Mesenchymal stem cell (in vitro differentiated cells and primary cell): Measurements from ENCODE around the gene HPS4.

ENCODE experiments used
- DNase-seq: peaks from one replicate; pipeline ENCODE4 v3.0.0-alpha.2; 2013
- H2AFZ ChIP-seq: one replicate; pipeline ENCODE4 v1.6.1; 2013; ENCODE audit warnings: low read depth, mild to moderate bottlenecking, control low read depth, inconsistent platforms, low read length, moderate library complexity
- H2AK5ac ChIP-seq: 2 replicates; pipeline ENCODE4 v1.6.1; 2013; ENCODE audit warnings: low read length, moderate library complexity, mild to moderate bottlenecking, inconsistent platforms; ENCODE audit not compliant: severe bottlenecking
- H2BK120ac ChIP-seq: one replicate; pipeline ENCODE4 v1.6.1; 2013; ENCODE audit warnings: low read depth, mild to moderate bottlenecking, inconsistent platforms, low read length, moderate library complexity
- H2BK12ac ChIP-seq, 2 experiments: one replicate each; pipeline ENCODE4 v1.6.1; 2013; ENCODE audit warnings: inconsistent platforms in 2 of 2, low read length in 2 of 2, mild to moderate bottlenecking in 2 of 2, moderate library complexity in 2 of 2, control low read depth in 1 of 2
- H2BK15ac ChIP-seq: one replicate; pipeline ENCODE4 v1.6.1; 2013; ENCODE audit warnings: mild to moderate bottlenecking, low read depth, inconsistent platforms; ENCODE audit not compliant: poor library complexity, severe bottlenecking
- H2BK5ac ChIP-seq: 2 replicates; pipeline ENCODE4 v1.6.1; 2013; ENCODE audit warnings: low read depth, mild to moderate bottlenecking, low read length, control low read depth, inconsistent platforms; ENCODE audit not compliant: poor library complexity, severe bottlenecking
- H3K14ac ChIP-seq, 2 experiments: one replicate each; pipeline ENCODE4 v1.6.1; 2013; ENCODE audit warnings: inconsistent platforms in 2 of 2, low read length in 2 of 2, control low read depth in 1 of 2, mild to moderate bottlenecking in 1 of 2, moderate library complexity in 1 of 2
- H3K18ac ChIP-seq, 2 experiments: one replicate each; pipeline ENCODE4 v1.6.1; 2013; ENCODE audit warnings: inconsistent platforms in 2 of 2, low read length in 2 of 2, control low read depth in 1 of 2, low read depth in 1 of 2, mild to moderate bottlenecking in 1 of 2
- H3K23ac ChIP-seq, 2 experiments: one replicate each; pipeline ENCODE4 v1.6.1; 2013; ENCODE audit warnings: inconsistent platforms in 2 of 2, low read length in 2 of 2, mild to moderate bottlenecking in 2 of 2, moderate library complexity in 2 of 2, control low read depth in 1 of 2
- H3K27ac ChIP-seq: 2 replicates; pipeline ENCODE4 v1.5.1; 2013; ENCODE audit warnings: mild to moderate bottlenecking, moderate library complexity, low read length, control low read depth, inconsistent platforms; ENCODE audit not compliant: poor library complexity, severe bottlenecking
- H3K27me3 ChIP-seq, 2 experiments: 2 replicates each; pipeline versions ENCODE4 v1.6.1 to v1.7.0; 2013; ENCODE audit warnings: low read length in 2 of 2, mild to moderate bottlenecking in 2 of 2, moderate library complexity in 2 of 2, control low read depth in 1 of 2, inconsistent platforms in 1 of 2; ENCODE audit not compliant: control insufficient read depth in 1 of 2, insufficient read depth in 1 of 2
- H3K36me3 ChIP-seq, 2 experiments: 2 replicates each; pipeline versions ENCODE4 v1.6.1 to v1.7.0; 2013; ENCODE audit warnings: low read length in 2 of 2, control low read depth in 1 of 2, inconsistent platforms in 1 of 2, low read depth in 1 of 2, mild to moderate bottlenecking in 1 of 2; ENCODE audit not compliant: insufficient read depth in 2 of 2, control insufficient read depth in 1 of 2
- H3K4ac ChIP-seq, 2 experiments: one replicate each; pipeline ENCODE4 v1.6.1; 2013; ENCODE audit warnings: inconsistent platforms in 2 of 2, low read length in 2 of 2, mild to moderate bottlenecking in 2 of 2, moderate library complexity in 2 of 2, control low read depth in 1 of 2, low read depth in 1 of 2
- H3K4me1 ChIP-seq: 2 replicates; pipeline ENCODE4 v1.6.1; 2013; ENCODE audit warnings: low read depth, low read length, control low read depth; ENCODE audit not compliant: control insufficient read depth, insufficient read depth
- H3K4me2 ChIP-seq: 2 replicates; pipeline ENCODE4 v1.6.1; 2013; ENCODE audit warnings: low read length, mild to moderate bottlenecking, inconsistent platforms; ENCODE audit not compliant: poor library complexity, severe bottlenecking
- H3K4me3 ChIP-seq, 2 experiments: 2 replicates each; pipeline versions ENCODE4 v1.5.1 to v1.7.0; 2013; ENCODE audit warnings: low read length in 2 of 2, mild to moderate bottlenecking in 2 of 2, control low read depth in 1 of 2, low read depth in 1 of 2; ENCODE audit not compliant: insufficient read depth in 1 of 2
- H3K79me1 ChIP-seq: replicated peaks from 2 replicates; pipeline ENCODE4 v1.6.1; 2013; ENCODE audit warnings: mild to moderate bottlenecking, control low read depth, low read length, inconsistent platforms; ENCODE audit not compliant: poor library complexity, severe bottlenecking
- H3K9ac ChIP-seq: 2 replicates; pipeline ENCODE4 v1.7.0; 2013; ENCODE audit warnings: mild to moderate bottlenecking, low read length, moderate library complexity
- H3K9me3 ChIP-seq: 2 replicates; pipeline ENCODE4 v1.7.0; 2013; ENCODE audit warnings: mild to moderate bottlenecking, low read length; ENCODE audit not compliant: control insufficient read depth
- H4K8ac ChIP-seq: one replicate; pipeline ENCODE4 v1.6.1; 2013; ENCODE audit warnings: inconsistent platforms, mild to moderate bottlenecking, low read length, moderate library complexity
- H4K91ac ChIP-seq: one replicate; pipeline ENCODE4 v1.6.1; 2013; ENCODE audit warnings: mild to moderate bottlenecking, low read length, inconsistent platforms
- WGBS: methylation state at CpG from one replicate; pipeline ENCODE4 v1.1.7; 2013; ENCODE audit warnings: mixed read lengths; 5-methylcytosine and 5-hydroxymethylcytosine counted together

HPS4 gene

GRCh38 chr22:26485013-26485412 is 1.4 kb upstream of the HPS4 start:
- Histone ChIP-seq H2BK5ac (no peak overlapping the region), H3K27ac (no peak overlapping the region), H3K4me2 (no peak overlapping the region), H3K4me1 (peaks cover 11% of the 10 kb centered on the region), H3K79me1 (peaks cover 32% of the 10 kb centered on the region), H3K4ac (no peak overlapping the region), H2AFZ (no peak overlapping the region), H3K9ac (peak overlapping the region; percentile 98), H2BK12ac (no peak overlapping the region), H3K27me3 (no peaks in the 10 kb centered on the region), H2BK15ac (no peak overlapping the region), H3K36me3 (peaks cover 9 to 39% of the 10 kb centered on the region in 2 experiments), H3K9me3 (no peaks in the 10 kb centered on the region), H3K23ac (no peak overlapping the region), H3K14ac (no peak overlapping the region), H2AK5ac (peak overlapping the region; percentile 53), H4K91ac (no peak overlapping the region), H4K8ac (no peak overlapping the region), H2BK120ac (no peak overlapping the region), H3K18ac (no peak overlapping the region), H3K4me3 (peak overlapping the region in 1 of 2 experiments; percentile 87)
- 91% methylated on average over 7 of the region's 7 CpGs for WGBS
- DNase-seq = peak; percentile 9

GRCh38 chr22:26484360-26484706 is 750 bp upstream of the HPS4 start:
- Histone ChIP-seq H3K14ac (no peak overlapping the region), H4K8ac (no peak overlapping the region), H3K79me1 (peaks cover 32% of the 10 kb centered on the region), H2BK15ac (no peak overlapping the region), H3K27ac (no peak overlapping the region), H3K36me3 (peaks cover 6 to 37% of the 10 kb centered on the region in 2 experiments), H3K4ac (no peak overlapping the region), H2AK5ac (no peak overlapping the region), H3K4me2 (peak overlapping the region; percentile 65), H4K91ac (no peak overlapping the region), H2BK120ac (no peak overlapping the region), H2BK12ac (no peak overlapping the region), H3K9me3 (no peaks in the 10 kb centered on the region), H3K18ac (no peak overlapping the region), H2BK5ac (no peak overlapping the region), H3K9ac (peak overlapping the region; percentile 98), H3K27me3 (no peaks in the 10 kb centered on the region), H3K23ac (no peak overlapping the region), H3K4me3 (peak overlapping the region in 1 of 2 experiments; percentile 87), H3K4me1 (peaks cover 11% of the 10 kb centered on the region), H2AFZ (no peak overlapping the region)
- 17% methylated on average over 6 of the region's 6 CpGs for WGBS
- DNase-seq = no peak

- peak overlapping the region; percentile 72 for H2AFZ ChIP-seq
Measured at GRCh38 chr22:26483043-26483438, 542 bp downstream of the HPS4 start.

GRCh38 chr22:26482161-26482560 is 1.4 kb downstream of the HPS4 start:
- H3K36me3 ChIP-seq = peaks cover 3 to 35% of the 10 kb centered on the region in 2 experiments
- WGBS = 81% methylated on average over 5 of the region's 5 CpGs
- H3K9ac ChIP-seq = peak overlapping the region; percentile 98
- H3K14ac ChIP-seq = no peak overlapping the region
- H3K18ac ChIP-seq = no peak overlapping the region
- H2AK5ac ChIP-seq = no peak overlapping the region
- peak overlapping the region in 1 of 2 experiments; percentile 87 for H3K4me3 ChIP-seq
- no peak overlapping the region for H2BK12ac ChIP-seq
- no peaks in the 10 kb centered on the region for H3K27me3 ChIP-seq
- H3K9me3 ChIP-seq = no peaks in the 10 kb centered on the region
- H2BK15ac ChIP-seq = no peak overlapping the region
- DNase-seq = no peak
- peaks cover 11% of the 10 kb centered on the region for H3K4me1 ChIP-seq
- no peak overlapping the region for H2BK120ac ChIP-seq
- H4K8ac ChIP-seq = no peak overlapping the region
- H3K23ac ChIP-seq = no peak overlapping the region
- H2BK5ac ChIP-seq = no peak overlapping the region
- H3K27ac ChIP-seq = no peak overlapping the region
- no peak overlapping the region for H3K4ac ChIP-seq
- no peak overlapping the region for H4K91ac ChIP-seq
- H3K79me1 ChIP-seq = peaks cover 23% of the 10 kb centered on the region
- no peak overlapping the region for H2AFZ ChIP-seq
- no peak overlapping the region for H3K4me2 ChIP-seq

More at GRCh38 chr22:26483043-26483438, 542 bp downstream of the HPS4 start:
- Histone ChIP-seq H2AK5ac (peak overlapping the region; percentile 25), H3K79me1 (peaks cover 25% of the 10 kb centered on the region), H3K9ac (peak overlapping the region; percentile 98), H3K18ac (peak overlapping the region; percentile 94 to 98), H2BK12ac (no peak overlapping the region), H4K91ac (peak overlapping the region; percentile 83), H3K14ac (peak overlapping the region in 1 of 2 experiments; percentile 94), H3K9me3 (no peaks in the 10 kb centered on the region), H3K4ac (peak overlapping the region; percentile 98 to 99), H3K4me3 (peak overlapping the region; percentile 86 to 87), H3K23ac (peak overlapping the region in 1 of 2 experiments; percentile 29), H2BK5ac (peak overlapping the region; percentile 90), H3K36me3 (peaks cover 3 to 33% of the 10 kb centered on the region in 2 experiments), H4K8ac (peak overlapping the region; percentile 96), H3K27ac (peak overlapping the region; percentile 71), H3K27me3 (no peaks in the 10 kb centered on the region), H2BK120ac (no peak overlapping the region), H3K4me1 (peaks cover 11% of the 10 kb centered on the region), H3K4me2 (peak overlapping the region; percentile 96), H2BK15ac (peak overlapping the region; percentile 93)
- DNase-seq = no peak
- 13% methylated on average over 6 of the region's 7 CpGs for WGBS
